GM21576 (cell line): Measurements from ENCODE around the gene SLC25A25.
"Not testable (repeated sequence)": the region's sequence is repeated elsewhere in the genome, so short reads cannot be mapped to it uniquely, and the experiment has no call there.

ENCODE experiments used
- ATAC-seq: cut with Tn5 transposase; IDR thresholded peaks from one replicate; pipeline ENCODE4 v1.9.1; 2021; ENCODE audit warnings: mild to moderate bottlenecking, moderate library complexity; ENCODE audit not compliant: unreplicated experiment

The SLC25A25 gene

DNA sequence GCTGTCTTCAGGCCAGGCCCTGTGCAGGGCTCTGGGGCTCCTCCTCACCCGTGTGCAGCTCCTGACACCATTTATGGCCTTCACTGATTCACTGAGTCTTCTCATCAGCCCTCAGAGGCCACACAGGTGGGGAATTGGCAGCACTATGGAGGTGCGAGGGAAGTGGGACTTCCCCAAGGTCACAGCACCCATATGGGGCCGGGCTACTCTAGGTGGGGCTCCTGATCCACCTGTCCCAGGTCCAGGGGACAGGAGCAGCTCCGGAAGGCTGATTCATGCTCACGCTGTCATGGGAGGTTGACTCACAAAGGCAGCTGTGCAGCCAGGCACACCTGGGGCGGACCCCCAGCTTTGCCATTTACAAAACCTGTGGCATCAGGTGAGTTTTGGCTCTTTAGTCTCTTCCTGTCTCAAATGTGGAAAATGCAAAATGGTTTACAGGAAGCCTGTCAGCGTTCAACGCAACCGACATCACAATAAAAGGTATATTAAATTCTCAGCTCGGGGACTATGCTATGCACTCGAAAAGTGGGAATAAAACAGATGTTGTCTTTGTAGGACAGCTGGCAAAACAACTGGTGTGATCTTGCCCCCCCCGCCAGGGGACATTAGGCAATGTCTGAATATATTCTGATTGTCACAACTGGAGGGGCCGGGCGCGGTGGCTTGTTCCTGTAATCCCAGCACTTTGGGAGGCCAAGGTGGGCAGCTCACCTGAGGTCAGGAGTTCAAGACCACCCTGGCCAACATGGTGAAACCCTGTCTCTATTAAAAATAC lies 15.9 kb upstream of the SLC25A25 start:
- ATAC-seq, result no peak

DNA sequence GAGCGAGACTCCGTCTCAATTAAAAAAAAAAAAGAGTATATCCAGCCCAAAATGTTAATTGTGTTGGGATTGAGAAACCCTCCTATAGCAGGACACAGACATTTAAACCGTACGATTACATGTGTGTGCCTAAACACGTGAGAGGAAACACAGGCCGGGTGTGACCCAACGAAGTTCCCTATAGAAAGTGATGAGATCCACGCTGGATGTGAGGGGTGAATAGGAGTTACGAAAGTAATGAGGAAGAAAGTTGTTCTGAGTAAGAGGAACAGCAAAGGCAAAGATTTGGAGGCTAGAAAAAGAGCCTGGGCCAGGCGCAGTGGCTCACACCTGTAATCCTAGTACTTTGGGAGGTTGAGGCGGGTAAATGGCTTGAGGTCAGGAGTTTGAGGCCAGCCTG lies 14.5 kb upstream of the SLC25A25 start:
- ATAC-seq, result no peak

DNA sequence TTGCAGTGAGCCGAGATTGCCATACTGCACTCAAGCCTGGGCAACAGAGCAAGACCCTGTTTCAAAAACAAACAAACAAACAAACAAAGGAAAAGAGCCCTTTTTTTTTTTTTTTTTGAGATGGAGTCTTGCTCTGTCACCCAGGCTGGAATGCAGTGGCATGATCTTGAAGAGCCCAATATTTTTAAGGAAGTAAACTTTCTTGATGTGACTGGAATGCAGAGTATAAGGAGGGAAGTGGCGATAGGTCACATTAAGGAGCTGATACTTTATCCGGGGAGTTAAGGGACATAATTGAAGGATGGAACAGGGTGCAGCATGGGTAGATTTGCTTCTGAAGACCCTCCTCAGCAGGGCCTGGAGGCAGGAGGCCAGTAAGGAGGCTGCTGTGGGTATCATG lies 13.9 kb upstream of the SLC25A25 start:
- no peak for ATAC-seq

DNA sequence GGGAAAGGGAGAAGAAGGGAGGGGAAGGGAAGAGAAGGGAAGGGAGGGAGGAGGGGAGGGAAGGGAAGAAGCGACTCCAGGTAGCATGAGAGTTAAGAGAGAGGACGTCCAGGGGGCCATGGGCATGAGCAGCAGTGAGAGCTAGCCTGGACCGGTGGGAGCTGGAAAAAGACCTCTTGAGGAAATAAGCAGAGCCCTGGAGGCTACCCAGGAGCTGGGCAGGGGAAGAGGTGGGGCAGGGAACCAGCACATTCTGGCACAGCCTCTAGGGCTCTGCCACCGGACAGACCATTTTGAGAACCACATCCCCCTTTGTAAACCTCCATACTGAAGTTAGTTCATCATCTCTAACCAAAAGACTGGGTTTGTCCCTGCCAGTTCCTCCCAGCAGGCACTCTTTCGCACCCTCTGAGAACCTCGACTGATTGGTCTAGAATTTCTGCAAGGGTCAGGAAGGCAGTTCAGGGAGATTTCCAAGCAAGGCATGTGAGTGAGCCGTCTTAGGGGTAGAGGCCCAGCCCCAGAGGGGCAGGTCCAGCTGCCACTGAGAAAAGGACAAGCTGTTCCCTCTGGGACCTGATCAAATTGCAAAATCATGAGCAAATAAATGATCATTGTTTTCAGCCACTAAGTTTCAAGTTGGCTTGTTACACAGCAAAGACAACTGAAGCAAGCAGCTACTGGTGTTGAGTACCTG lies 12.5 kb upstream of the SLC25A25 start:
- no peak for ATAC-seq

DNA sequence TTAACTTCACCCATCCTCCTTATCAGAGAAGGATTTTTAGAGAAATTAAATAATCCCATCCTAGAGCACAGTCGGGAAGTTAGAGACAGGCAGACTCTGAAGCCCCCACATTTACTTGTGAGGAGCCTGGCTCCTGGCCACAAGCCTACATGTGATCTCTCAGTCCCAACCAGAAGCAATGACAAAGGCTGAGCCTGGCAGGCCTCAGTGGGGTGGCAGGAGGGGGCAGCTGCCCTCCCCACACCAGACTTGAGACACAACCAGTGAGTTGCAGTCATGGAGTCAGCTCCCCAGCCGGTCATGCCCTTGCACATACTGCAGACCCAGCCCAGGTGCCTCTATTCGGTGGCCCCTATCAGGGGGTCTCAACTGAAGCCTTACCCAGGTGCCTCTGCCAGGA lies 11.9 kb upstream of the SLC25A25 start:
- ATAC-seq, result no peak

DNA sequence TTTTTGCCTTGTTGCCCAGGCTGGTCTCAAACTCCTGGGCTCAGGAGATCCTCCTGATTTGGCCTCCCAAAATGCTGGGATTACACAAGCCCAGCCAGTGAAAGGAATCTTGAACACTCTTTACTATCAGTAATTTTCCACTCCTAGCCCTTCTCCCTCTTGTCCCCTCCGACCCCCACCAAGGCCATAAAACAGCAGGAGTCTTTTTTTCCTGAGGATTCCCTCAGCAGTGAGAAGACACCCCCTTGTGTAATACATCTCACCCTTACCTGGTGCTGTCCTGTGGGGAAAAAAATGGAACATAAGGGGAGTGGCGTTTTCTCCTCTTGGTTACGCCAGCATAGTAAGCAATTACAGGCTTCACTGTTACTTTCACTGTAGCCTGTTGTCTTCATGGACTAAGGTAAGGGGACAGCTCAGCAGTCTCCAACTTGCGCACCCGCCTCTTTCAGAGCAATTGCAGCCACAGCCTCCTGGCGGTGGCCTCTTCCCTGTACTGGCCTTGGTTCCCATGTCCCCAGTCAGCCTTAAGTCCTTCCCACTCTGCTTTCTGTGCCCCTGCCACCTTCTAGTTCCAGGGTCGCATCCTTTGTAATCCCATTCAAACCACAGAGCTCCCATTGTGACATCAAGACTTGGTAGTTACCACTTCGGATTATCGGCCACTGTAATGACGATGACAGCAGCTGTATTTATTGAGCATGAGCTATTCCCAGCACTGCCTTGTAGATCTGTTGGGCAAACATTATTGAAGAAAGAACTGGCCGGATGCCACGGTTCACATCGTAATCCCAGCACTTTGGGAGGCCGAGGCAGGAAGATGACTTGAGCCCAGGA lies 10.9 kb upstream of the SLC25A25 start:
- no peak for ATAC-seq

DNA sequence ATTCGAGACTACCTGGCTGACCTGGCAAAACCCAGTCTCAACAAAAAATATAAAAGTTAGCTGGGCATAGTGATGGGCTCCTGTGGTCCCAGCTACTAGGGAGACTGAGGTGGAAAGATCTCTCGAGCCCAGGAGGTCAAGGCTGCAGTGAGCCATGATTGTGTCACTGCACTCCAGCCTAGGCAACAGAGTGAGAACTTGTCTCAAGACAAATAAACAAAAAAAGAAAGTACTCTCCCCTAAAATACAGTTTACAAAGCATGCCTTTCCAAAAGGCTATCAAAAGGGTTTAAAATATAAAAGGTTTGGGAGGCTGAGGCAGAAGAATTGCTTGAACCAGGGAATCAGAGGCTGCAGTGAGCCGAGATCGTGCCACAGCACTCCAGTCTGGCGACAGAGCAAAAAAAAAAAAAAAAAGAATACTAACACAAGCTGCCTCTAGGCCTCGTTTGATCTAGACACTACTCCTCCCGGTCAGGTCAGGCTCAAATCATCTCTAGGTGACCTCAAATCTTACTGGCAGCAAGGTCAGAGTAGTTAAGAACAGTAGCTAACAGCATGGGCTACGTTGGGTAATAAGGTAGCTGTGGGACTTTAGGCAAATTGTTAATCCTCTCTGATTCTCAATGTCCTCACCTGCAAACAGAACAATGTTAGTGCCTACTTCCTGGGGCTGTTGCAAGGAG lies 10.2 kb upstream of the SLC25A25 start:
- ATAC-seq, result no peak

DNA sequence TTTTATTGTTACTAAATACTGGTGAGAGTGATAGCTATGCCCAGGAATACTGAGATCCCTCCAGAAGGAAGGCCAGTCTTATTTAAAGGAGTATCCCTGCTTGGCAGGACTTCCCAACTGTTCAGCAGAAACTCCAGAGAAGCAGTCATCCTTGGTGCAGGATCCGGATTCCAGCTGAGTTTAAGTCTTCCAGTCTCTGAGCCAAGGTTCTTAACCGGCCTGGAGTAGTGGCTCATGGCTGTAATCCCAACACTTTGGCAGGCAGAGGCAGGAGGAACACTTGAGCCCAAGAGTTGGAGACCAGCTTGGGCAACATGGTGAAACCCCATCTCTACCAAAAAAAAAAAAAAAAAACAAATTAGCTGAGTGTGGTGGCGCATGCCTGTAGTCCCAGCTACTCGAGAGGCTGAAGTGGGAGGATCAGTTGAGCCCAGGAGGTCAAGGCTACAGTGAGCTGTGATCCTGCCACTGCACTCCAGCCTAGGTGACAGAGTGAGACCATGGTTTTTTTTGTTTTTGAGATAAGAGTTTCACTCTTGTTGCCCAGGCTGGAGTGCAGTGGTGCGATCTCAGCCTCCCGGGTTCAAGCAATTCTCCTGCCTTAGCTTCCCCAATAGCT lies 8.6 kb upstream of the SLC25A25 start:
- ATAC-seq, result no peak

DNA sequence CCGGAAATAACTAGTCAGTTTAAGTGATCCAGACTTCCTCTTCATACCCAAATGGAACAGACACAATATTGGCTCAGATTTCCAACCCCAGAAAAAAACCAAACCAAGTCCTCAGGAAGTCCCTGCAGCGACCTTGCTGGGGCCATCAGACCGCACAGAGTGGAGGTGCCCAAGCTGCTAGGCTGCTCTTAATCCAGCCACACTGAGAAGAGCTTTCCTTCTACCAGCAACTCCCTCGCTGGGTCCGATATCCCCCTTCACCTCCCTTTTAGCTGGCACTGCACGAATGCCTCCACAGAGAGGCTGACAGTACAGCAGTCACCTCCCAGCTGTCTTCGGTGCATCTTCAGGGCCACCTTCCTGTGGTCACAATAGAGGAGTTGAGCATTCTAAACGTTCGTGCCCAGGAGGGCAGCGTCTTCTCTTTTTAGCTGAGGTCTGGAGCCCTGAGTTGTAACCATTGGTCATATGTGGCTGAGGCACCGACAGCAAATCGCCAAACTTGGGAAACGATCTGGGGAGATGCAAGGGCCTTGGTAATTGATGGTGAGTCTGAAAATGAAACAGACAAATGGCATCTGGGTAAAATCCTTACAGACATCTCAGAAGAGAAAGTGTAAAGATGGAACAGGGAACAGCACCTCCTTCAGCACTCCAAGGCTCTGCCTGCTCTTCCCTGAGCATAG lies 6.6 kb upstream of the SLC25A25 start:
- no peak for ATAC-seq

DNA sequence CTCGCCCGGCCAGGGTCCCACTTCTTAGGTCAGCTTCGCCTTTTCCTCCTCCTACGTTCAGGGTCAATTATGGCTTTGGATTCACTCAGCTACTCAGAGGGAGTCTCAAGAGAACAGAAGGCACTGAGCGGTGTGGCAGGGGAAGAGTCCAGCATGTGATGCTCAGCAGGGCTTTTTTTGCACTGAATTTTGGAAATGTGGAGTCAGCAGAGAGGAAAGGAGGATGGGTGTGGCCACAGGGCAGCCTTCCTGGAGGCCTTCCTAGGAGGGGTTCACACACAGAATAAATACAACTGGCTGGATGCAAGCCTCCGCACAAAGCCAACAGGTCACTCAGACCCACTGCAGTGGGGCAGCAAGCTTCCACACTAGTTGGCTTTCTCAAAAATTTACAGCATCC lies 5.8 kb upstream of the SLC25A25 start:
- no peak for ATAC-seq

DNA sequence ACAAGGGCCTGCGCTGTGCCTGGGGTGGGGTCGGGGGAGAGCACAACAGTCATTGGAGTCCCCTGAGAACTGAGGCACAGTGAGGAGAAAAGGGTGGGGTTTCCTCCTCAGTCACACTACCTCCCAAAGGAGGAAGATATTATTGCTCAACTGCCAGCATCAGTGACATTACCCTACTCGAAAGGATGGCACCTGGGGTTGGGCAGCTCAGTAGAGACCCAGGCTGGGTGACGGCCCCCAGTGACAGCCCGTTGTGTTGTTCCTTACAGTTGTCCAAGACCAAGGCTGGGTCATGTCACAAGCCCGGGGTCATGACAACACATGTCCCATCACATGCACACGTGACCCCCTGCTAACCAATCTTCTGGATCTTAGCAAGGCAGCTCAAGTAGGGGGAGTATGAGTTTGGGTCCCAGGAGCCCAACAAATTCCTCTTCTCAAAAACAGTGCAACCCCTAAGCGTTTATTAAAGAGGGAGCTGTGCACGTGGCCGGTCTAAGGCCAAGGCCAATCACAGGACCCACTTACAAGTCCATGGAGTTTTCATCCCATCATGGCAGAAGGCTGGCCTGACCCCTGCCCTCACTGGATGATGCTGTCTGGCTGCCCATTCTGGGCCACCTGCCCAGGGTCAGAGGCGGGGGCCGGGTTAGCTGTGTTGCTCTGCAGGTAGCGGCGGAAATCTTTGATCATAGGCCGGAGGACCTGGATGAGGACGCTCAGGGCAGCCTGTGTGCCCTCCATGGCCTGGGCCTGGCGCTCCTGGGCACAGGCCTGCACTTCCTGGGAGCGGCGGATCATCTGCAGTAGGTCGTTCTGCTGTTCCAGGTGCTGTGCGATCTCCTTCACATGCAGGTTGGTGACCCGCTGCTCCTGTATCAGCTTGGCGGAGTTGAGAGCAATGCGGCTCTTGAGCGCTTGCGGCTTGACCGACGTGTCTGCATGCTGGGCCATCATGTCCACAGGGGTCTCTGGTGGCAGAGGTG lies 4.9 kb upstream of the SLC25A25 start:
- ATAC-seq, result no peak

DNA sequence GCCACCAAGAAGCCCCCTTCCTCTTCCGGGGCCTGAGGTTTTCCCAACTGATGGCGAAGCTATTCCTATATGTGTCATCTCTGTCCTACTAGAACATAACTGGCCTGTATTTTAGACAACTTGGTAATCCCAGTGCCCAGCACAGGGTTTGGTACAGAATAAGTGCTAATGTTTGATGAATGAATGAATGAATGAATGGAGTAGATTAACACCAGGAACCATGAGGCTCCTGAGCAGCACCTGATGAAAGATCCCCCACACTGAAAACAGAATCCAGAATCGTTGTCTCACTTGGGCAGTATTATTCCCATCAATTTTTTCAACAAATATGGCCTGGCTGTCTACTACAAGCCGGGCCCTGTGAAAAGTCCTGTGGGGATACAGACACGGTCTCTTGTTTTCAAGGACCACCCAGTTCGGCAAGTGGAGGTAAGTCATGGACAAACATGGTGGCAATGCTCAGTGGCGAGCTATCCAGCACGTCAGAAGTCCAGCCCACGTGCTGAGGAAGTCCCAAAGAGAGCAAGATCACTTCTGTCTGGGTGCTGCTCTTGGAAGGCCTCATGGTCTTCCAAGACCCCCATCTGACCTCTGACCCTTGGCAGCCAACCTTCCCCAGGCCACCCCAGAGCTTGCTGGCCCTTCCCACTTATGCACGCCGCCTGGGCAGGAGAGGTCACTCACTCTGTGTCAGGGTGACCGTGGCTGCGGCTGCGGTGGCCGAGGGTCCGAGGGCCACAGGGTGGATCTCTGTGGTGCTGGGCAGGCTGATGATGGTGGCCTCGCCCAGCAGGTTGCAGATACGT lies 1.9 kb upstream of the SLC25A25 start:
- no peak for ATAC-seq

DNA sequence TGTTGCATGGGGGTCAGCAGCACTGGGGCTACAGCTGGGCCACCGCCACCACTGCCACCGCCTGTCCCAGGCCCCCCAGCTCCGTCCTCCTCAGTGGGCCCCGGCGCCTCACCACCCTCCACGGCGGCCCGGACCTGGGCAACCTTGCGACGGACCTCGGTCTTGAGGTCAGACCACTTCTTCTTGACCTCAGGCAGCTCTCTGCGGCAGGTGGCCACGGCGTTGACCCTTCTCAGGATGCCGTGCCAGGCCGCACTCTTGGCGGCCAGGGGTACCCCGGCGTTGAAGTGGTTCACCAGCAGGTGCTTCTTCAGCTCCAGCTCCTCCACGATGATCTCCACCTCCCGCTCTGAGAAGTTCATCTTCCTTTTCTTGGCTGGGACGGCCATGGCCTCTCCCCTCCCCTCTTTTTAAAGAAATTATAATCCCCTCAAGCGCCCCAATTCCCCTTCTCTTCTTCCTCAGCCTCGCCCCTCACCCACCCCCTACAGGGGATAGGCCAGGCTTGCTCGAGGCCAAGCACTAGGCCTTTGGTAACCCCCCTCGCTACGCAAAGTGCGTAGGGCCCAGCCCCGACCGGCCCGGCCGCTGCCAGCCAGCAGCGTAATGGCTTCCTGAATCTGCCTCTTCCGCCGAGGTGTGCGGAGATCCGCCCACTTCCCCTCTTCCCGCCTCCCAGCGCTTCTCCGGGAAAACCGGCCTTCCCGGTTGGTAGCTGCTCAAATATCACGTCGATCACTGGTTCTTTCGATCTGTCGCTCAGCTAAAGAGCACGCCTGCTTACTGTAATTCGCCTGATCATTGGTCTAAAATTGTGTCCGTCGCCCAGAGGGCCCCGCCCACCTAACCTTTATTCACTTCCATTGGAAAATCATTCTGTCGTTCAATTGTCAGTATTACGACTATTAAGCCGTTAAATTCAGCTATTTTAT lies 1.1 kb upstream of the SLC25A25 start, which contains the start of gene NAIF1:
Gene NAIF1 (minus strand): TSS at position 608 of the 932 bp plus-strand sequence. CDS start 219 bp downstream, at position 389.
- ATAC-seq, result peak; percentile 62

DNA sequence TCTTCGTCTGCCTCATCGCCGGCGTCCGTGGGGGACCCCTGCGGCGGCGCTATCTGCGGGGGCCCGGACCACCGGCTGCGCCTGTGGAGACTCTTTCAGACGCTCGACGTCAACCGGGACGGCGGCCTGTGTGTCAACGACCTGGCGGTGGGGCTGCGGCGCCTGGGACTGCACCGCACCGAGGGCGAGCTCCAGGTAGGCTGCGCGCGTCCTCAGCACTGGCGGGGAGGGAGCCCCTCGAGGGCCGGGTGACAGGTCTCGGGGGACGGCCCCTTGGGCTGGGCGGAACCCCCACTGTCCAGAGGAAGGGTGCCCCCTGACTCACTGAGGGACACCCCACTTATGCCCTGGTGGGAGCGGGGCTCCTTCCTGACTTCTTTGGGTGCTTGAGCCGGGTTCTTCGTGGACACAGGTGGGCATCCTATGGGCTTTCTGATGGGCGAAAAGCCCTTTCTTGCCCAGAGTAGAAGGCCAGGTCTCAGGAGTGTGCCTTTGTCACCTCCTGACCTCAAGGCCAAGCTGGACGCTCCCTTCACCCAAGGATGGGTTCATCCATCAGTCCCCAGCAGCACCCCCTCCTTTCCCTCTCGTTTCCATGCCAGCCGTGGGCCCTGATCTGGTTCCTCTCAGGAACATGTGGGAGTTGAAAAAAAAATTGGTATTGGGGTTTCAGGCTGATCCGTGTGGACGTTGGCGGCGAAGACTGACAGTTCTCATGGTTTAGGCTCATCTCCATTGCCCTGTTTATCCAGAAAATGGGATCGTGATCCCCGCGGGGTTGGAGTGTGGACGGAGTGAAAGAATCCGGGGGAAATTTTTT lies 564 bp downstream of the SLC25A25 start:
- ATAC-seq, result peak; percentile 5

DNA sequence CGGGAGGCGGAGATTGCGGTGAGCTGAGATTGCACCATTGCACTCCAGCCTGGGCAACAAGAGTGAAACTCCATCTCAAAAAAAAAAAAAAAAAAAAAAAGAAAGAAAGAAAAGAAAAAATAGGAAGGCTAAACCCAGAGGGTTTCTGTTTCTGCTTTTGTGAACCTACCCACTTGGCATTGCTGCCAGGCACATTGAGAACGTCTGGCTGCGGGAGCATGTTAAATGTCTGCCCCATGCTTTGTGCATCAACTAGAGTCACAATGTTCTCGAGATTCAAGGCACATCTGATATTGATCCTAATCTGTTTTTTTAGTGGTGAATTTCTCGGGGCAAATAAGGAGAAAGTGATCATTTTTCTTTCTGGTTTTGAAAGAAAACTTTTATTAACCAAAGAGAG lies 2.8 kb downstream of the SLC25A25 start:
- ATAC-seq, result no peak

DNA sequence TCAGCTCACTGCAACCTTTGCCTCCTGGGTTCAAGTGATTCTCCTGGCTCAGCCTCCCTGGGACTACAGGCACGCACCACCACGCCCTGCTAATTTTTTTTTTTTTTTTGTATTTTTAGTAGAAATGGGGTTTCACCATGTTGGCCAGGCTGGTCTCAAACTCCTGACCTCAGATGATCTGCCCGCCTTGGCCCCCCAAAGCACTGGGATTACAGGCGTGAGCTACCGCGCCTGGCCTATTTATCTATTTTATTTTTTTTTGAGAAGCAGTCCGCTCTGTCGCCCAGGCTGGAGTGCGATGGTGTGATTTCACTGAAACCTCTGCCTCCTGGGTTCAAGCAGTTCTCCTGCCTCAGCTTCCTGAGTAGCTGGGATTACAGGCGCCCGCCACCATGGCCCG lies 3.4 kb downstream of the SLC25A25 start:
- not testable (repeated sequence) for ATAC-seq
